Ovary (tissue), 3 donors: Measurements from ENCODE around the gene DLX6.

Experiments used
- POLR2A ChIP-seq: fragments of 450-650 bp; IDR thresholded peaks from one replicate; pipeline ENCODE4 v1.6.1; 2017; ENCODE audit warnings: antibody characterized with exemption, mild to moderate bottlenecking, moderate library complexity
- TF ChIP-seq, protein P1 (sequence below), 3 donors: fragments of 450-650 bp in 2 of 3; fragments of 200-600 bp in 1 of 3; IDR thresholded peaks; one replicate each; pipeline versions ENCODE4 v1.5.1 to v1.8.0; 2016 to 2022; ENCODE audit warnings: antibody characterized with exemption in 3 of 3, mild to moderate bottlenecking in 1 of 3
- donor health status: DM: no; HTN: no; CAD: no.

DNA sequence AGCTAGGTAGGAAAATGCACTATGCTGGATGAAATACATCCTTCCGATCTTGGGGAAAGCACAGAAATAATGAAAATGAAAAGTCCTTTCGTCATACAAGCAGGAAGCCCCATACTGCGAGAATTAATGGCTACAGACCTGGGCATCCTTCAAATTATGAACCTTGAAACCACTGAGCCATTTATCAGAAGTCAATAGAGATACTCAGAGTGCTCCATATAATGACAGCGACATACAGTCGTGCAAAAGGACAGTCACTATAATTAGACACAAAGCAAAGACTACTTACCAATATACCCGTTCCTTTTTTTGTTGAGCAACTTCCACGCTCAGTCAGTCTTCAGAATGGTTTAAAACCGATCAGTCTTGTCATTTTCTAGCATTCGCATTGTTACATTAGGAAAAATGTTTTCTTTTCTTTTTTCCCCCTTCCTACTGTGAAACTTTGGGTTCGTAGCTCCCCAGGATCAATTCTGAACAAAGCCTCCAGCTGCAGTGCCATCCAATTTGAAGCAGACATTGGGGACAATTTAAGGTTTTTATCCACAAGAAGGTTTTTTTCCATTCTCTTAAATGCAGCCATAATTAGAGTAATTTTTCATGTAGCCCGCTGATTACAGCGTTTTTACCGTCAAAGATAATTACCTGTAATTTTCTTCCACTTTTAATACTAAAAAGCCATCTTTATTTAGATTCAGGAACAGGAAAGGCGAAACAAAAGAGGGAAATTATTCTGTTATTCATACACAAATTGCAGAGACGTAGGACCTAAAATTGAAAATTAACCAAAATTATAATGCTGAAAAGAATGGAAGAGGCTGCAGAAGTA is 6.4 kb downstream of the DLX6 start:
- TF ChIP-seq, protein P1, sequence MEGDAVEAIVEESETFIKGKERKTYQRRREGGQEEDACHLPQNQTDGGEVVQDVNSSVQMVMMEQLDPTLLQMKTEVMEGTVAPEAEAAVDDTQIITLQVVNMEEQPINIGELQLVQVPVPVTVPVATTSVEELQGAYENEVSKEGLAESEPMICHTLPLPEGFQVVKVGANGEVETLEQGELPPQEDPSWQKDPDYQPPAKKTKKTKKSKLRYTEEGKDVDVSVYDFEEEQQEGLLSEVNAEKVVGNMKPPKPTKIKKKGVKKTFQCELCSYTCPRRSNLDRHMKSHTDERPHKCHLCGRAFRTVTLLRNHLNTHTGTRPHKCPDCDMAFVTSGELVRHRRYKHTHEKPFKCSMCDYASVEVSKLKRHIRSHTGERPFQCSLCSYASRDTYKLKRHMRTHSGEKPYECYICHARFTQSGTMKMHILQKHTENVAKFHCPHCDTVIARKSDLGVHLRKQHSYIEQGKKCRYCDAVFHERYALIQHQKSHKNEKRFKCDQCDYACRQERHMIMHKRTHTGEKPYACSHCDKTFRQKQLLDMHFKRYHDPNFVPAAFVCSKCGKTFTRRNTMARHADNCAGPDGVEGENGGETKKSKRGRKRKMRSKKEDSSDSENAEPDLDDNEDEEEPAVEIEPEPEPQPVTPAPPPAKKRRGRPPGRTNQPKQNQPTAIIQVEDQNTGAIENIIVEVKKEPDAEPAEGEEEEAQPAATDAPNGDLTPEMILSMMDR (IDR thresholded peaks at IDR 0.05): no peak
- TF ChIP-seq POLR2A: no peak
